ENCODE data around the gene CDYL2. TPM values are rescaled to one million over a fixed set of nuclear protein-coding genes. Genes with fewer than 3 reads are reported as not detected.
A peak's percentile ranks its signal among the peaks of the same experiment; 100 is the strongest.

The CDYL2 gene
- total RNA-seq, 1 experiment from 2014 or later = 7.6 TPM

DNA sequence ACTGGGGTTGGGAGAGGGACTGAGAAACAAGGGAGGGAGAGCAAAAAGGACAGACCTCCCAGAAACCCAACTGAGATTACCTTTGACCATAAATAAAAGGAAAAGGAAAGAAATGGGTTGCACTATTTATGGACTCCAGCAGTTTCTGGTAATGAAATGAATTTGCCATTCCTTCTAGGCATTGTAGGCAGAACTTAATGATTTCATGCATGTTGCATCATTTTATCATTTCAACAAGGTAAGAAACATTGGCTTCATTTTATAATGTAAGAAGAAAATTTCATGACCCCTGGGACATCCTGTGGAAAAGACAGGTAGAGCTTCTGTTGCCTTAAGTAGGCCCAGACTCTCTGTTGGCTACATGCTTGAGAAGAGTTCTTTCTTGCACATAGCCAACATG is 8.2 kb upstream of the CDYL2 start:
- Histone ChIP-seq H3K9ac (ENCODE audit: low read length) (no peak overlapping the region), H3K9me3 (ENCODE audit: low read length) (no peaks in the 10 kb centered on the region), H3K4me1 (ENCODE audit: insufficient read depth, low read length) (peaks cover 2% of the 10 kb centered on the region), H2AFZ (ENCODE audit: low read length) (no peak overlapping the region), H4K20me1 (ENCODE audit: low read length) (no peaks in the 10 kb centered on the region), H3K9me2 (replicated peaks; ENCODE audit: low read length) (no peaks in the 10 kb centered on the region), H3K4me3 (ENCODE audit: low read length) (no peak overlapping the region), H3K79me2 (ENCODE audit: low read length) (no peaks in the 10 kb centered on the region), H3F3A (ENCODE audit: low read length, unreplicated experiment) (no peaks in the 10 kb centered on the region), H3K27me3 (ENCODE audit: low read length) (no peaks in the 10 kb centered on the region), H3K36me3 (ENCODE audit: low read depth, low read length) (no peaks in the 10 kb centered on the region), H3K27ac (ENCODE audit: low read length) (no peak overlapping the region), H3K4me2 (ENCODE audit: low read length) (no peak overlapping the region)
- intact Hi-C loops (cut with micrococcal nuclease) = no loop called here
- no peak for TF ChIP-seq EZH2phosphoT487 (IDR thresholded peaks at IDR 0.05; ENCODE audit: borderline replicate concordance, low read length)
- TF ChIP-seq EZH2 (IDR thresholded peaks at IDR 0.05; ENCODE audit: low read length, unreplicated experiment) = no peak
- TF ChIP-seq, protein P1, sequence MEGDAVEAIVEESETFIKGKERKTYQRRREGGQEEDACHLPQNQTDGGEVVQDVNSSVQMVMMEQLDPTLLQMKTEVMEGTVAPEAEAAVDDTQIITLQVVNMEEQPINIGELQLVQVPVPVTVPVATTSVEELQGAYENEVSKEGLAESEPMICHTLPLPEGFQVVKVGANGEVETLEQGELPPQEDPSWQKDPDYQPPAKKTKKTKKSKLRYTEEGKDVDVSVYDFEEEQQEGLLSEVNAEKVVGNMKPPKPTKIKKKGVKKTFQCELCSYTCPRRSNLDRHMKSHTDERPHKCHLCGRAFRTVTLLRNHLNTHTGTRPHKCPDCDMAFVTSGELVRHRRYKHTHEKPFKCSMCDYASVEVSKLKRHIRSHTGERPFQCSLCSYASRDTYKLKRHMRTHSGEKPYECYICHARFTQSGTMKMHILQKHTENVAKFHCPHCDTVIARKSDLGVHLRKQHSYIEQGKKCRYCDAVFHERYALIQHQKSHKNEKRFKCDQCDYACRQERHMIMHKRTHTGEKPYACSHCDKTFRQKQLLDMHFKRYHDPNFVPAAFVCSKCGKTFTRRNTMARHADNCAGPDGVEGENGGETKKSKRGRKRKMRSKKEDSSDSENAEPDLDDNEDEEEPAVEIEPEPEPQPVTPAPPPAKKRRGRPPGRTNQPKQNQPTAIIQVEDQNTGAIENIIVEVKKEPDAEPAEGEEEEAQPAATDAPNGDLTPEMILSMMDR (conservative IDR thresholded peaks at IDR 0.05; ENCODE audit: low read depth, low read length) = no peak
- ATAC-seq (no peak), DNase-seq (no peak)
- POLR2A ChIA-PET (ENCODE audit: unreplicated experiment) = no interaction called here
- BruUV-seq (replicated peaks) = no TSS peak
- CTCF ChIA-PET = no interaction called here

DNA sequence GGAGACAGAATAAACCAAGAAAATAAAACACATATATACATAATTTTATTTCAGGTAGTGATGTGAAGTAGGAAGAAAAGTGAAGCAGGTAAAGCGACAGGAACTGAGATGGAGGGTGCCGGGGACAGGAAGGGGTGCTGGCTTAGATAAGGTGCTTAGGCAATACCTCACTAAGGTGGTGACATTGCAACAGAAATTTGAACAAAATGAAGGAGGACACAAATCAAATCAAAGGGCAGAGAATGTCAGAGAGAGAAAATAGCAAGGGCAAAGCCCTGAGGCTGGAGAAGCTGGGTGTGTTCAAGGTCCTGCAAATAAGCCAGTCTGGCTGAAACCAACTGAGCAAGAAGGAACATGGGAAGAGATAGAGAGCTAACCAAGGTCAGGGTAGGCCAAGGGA is 5.0 kb upstream of the CDYL2 start:
- Histone ChIP-seq H3K27me3 (ENCODE audit: low read length) (no peaks in the 10 kb centered on the region), H3K79me2 (ENCODE audit: low read length) (no peaks in the 10 kb centered on the region), H3K4me1 (ENCODE audit: insufficient read depth, low read length) (peaks cover 21% of the 10 kb centered on the region), H3K9ac (ENCODE audit: low read length) (no peak overlapping the region), H3F3A (ENCODE audit: low read length, unreplicated experiment) (no peaks in the 10 kb centered on the region), H4K20me1 (ENCODE audit: low read length) (no peaks in the 10 kb centered on the region), H3K36me3 (ENCODE audit: low read depth, low read length) (no peaks in the 10 kb centered on the region), H3K27ac (ENCODE audit: low read length) (no peak overlapping the region), H3K4me2 (ENCODE audit: low read length) (no peak overlapping the region), H3K9me3 (ENCODE audit: low read length) (no peaks in the 10 kb centered on the region), H2AFZ (ENCODE audit: low read length) (no peak overlapping the region), H3K4me3 (ENCODE audit: low read length) (no peak overlapping the region), H3K9me2 (replicated peaks; ENCODE audit: low read length) (no peaks in the 10 kb centered on the region)
- POLR2A ChIA-PET (ENCODE audit: unreplicated experiment) = no interaction called here
- TF ChIP-seq EZH2phosphoT487 (IDR thresholded peaks at IDR 0.05; ENCODE audit: borderline replicate concordance, low read length) (no peak), EZH2 (IDR thresholded peaks at IDR 0.05; ENCODE audit: low read length, unreplicated experiment) (no peak)
- TF ChIP-seq, protein P1 (conservative IDR thresholded peaks at IDR 0.05; ENCODE audit: low read depth, low read length) = no peak
- DNase-seq (no peak), ATAC-seq (no peak)
- intact Hi-C loops (cut with micrococcal nuclease) = no loop called here
- no TSS peak for BruUV-seq (replicated peaks)
- CTCF ChIA-PET = no interaction called here

DNA sequence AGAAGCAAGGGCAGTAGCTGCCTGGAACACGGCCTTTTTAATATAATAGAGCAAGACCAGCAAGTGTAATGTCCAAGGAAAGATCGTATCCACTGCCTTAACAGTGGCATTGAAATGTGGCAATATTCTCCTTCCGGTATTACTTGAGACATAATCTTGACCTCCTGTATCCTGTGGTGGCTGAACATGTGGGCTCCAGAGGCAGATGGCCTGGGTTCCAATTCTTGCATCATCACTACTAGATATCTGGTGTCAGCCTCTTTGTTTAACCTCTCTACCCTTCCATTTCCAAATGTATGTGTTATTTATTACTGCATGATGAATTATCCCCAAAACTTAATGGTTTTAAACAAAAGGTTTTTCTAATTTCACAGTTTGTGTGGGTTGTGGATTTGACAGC is 3.5 kb upstream of the CDYL2 start:
- Histone ChIP-seq H3K27ac (ENCODE audit: low read length) (peak overlapping the region; percentile 92), H3K79me2 (ENCODE audit: low read length) (peaks cover 4% of the 10 kb centered on the region), H2AFZ (ENCODE audit: low read length) (no peak overlapping the region), H3F3A (ENCODE audit: low read length, unreplicated experiment) (no peaks in the 10 kb centered on the region), H3K27me3 (ENCODE audit: low read length) (no peaks in the 10 kb centered on the region), H3K9me3 (ENCODE audit: low read length) (no peaks in the 10 kb centered on the region), H3K4me1 (ENCODE audit: insufficient read depth, low read length) (peaks cover 21% of the 10 kb centered on the region), H3K4me2 (ENCODE audit: low read length) (no peak overlapping the region), H4K20me1 (ENCODE audit: low read length) (no peaks in the 10 kb centered on the region), H3K9ac (ENCODE audit: low read length) (no peak overlapping the region), H3K36me3 (ENCODE audit: low read depth, low read length) (no peaks in the 10 kb centered on the region), H3K4me3 (ENCODE audit: low read length) (no peak overlapping the region), H3K9me2 (replicated peaks; ENCODE audit: low read length) (no peaks in the 10 kb centered on the region)
- intact Hi-C loops (cut with micrococcal nuclease) = no loop called here
- no peak for ATAC-seq
- CTCF ChIA-PET = no interaction called here
- no TSS peak for BruUV-seq (replicated peaks)
- TF ChIP-seq EZH2phosphoT487 (IDR thresholded peaks at IDR 0.05; ENCODE audit: borderline replicate concordance, low read length) (no peak), EZH2 (IDR thresholded peaks at IDR 0.05; ENCODE audit: low read length, unreplicated experiment) (no peak)
- TF ChIP-seq, protein P1 (conservative IDR thresholded peaks at IDR 0.05; ENCODE audit: low read depth, low read length) = no peak
- POLR2A ChIA-PET (ENCODE audit: unreplicated experiment) = no interaction called here
- DNase-seq = no peak
